ENCODE data around the gene AGPAT4.
"Not testable (repeated sequence)": the region's sequence is repeated elsewhere in the genome, so short reads cannot be mapped to it uniquely, and the experiment has no call there.

Gene AGPAT4

DNA sequence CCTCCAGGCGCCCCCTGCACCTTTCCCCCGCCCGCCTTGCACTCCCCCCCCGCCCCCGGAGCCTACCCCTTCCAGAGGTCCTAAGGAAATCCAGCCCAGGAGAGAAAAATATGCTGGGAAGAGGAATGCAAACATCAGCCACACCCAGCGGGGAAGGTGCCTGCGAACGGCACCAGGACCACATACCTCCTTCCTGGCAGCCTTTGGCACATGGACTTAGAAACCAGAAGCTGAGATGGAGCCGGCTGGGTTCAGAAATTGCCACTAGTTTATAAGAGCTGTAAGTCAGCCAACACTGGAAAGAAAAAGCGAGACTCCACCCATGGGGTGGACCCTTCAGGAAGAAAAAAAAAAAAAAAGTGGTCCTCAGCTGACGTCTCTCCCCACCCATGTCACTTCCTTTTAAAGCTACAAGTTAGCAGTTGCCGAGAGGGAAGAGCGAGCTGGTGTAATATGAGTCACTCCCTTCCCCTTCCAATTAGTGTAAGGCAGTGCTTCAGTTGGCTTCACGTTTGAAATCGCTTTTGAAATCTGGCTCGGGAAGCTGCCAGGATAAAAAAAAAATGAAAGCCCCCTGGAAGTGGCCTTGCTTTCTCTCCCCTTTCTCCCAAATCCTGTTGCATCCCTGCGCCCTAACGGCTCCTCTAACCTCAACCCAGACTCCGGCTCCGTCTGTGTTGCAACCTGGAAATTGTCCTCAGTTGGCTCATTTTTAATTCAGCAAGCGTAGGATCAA lies at the start of gene AGPAT4:
Gene AGPAT4, minus strand, starts transcription at position 310 of the 736 bp plus-strand sequence. CDS start 41,848 bp downstream, outside the sequence.
- TF ChIP-seq, protein P1, sequence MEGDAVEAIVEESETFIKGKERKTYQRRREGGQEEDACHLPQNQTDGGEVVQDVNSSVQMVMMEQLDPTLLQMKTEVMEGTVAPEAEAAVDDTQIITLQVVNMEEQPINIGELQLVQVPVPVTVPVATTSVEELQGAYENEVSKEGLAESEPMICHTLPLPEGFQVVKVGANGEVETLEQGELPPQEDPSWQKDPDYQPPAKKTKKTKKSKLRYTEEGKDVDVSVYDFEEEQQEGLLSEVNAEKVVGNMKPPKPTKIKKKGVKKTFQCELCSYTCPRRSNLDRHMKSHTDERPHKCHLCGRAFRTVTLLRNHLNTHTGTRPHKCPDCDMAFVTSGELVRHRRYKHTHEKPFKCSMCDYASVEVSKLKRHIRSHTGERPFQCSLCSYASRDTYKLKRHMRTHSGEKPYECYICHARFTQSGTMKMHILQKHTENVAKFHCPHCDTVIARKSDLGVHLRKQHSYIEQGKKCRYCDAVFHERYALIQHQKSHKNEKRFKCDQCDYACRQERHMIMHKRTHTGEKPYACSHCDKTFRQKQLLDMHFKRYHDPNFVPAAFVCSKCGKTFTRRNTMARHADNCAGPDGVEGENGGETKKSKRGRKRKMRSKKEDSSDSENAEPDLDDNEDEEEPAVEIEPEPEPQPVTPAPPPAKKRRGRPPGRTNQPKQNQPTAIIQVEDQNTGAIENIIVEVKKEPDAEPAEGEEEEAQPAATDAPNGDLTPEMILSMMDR (IDR thresholded peaks at IDR 0.05; ENCODE audit: control insufficient read depth, extremely low read depth, insufficient read depth): no peak
- H3K4me3 ChIP-seq (ENCODE audit: low read depth, low read length): no peak within 1 kb of the TSS
- no peak for DNase-seq (ENCODE audit: low read depth)

- no peak overlapping the region for H3K4me3 ChIP-seq (ENCODE audit: low read depth, low read length)
- DNase-seq (ENCODE audit: low read depth): no peak
- TF ChIP-seq, protein P1 (IDR thresholded peaks at IDR 0.05; ENCODE audit: control insufficient read depth, extremely low read depth, insufficient read depth): no peak
Observed at GRCh38 chr6:161319231-161319630, 45.4 kb upstream of the AGPAT4 start.

- TF ChIP-seq, protein P1 (IDR thresholded peaks at IDR 0.05; ENCODE audit: control insufficient read depth, extremely low read depth, insufficient read depth): no peak
- no peak overlapping the region for H3K4me3 ChIP-seq (ENCODE audit: low read depth, low read length)
- DNase-seq (ENCODE audit: low read depth): no peak
Observed at GRCh38 chr6:161318456-161318855, 44.6 kb upstream of the AGPAT4 start.

- TF ChIP-seq, protein P1 (IDR thresholded peaks at IDR 0.05; ENCODE audit: control insufficient read depth, extremely low read depth, insufficient read depth): no peak
- DNase-seq (ENCODE audit: low read depth): no peak
- no peak overlapping the region for H3K4me3 ChIP-seq (ENCODE audit: low read depth, low read length)
Observed at GRCh38 chr6:161316531-161316930, 42.7 kb upstream of the AGPAT4 start.

DNA sequence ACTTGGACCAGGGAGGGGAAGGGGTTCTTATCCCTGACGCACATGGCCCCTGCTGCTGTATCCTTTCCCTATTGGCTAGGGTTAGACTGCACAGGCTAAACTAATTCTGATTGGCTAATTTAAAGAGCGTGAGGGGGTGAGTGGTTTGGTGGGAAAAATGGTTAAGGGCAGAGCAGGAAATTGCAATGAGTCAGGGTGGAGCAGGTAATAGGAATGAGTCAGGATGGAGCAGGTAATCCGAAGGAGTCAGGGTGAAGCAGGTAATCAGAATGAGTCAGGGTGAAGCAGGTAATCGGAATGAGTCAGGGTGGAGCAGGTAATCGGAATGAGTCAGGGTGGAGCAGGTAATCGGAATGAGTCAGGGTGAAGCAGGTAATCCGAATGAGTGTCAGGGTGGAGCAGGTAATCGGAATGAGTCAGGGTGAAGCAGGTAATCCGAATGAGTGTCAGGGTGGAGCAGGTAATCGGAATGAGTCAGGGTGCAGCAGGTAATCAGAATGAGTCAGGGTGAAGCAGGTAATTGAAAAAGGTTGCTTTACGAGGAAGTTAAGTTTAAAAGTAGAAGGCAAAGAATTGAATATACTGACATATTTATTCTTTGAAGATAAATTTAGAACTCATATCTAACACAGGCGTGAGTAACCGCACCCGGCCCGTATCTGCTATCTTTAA lies 41.5 kb upstream of the AGPAT4 start:
- not testable (repeated sequence) for DNase-seq (ENCODE audit: low read depth); H3K4me3 ChIP-seq (ENCODE audit: low read depth, low read length)

DNA sequence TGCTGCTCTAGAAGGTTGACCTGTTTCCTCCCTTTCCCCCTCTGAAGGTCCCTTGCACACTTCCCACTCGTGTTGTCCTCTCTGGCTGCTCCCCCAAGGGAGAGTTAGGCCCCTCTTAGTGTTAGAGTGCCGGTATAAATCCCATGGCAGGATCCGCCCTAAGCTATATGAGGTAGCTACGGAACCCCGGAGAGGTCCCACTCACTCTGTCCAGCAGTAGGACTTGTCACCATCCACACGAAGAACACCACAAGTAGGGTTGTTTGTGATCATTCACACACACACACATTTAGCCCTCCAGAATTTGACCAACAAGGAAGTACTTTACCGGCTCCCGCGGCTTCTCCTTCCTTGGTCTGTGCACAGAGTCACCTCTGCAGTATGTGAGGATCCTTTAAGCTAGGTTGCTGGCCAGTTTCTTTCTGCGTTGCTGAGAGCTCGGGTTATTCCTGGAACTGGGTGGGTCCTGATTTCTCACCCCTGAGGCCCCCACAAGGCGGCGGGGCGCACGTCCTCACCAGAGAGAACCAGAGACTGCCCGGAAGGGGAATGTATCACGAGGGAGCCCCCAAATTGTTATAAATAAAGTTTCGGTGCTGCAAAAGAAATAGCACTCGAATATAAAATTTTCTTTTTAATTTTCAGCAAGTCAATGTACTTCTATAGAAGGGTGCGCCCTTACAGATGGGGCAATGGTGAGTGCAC lies 40.8 kb upstream of the AGPAT4 start:
- DNase-seq (ENCODE audit: low read depth); H3K4me3 ChIP-seq (ENCODE audit: low read depth, low read length): not testable (repeated sequence)

DNA sequence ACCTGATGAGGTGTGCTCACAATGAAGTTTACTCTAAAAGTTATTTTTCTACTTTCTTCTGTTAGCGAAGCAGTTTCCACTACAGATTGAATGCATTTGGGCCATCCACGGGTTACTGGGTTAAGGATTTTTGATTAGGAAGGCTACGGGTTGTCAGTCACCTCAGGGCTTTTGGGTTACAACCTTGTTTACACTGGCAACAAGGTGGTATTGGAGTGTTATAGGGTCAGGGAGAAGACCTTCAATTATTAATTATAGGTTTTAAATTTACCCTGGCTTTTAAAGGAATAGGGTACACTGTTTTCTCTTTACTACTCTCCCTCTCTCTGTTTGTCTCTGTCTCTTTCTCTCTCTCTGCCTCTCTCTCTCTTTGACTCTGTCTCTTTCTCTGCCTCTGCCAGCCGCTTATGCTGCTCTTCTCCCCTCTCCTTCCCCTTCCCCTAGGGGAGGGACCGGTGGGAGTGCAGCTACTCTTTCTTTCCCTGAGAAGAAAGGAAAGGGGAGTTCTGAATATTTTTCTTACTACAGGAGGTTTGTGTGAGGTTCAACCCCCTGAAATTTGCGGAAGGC lies 40.2 kb upstream of the AGPAT4 start:
- DNase-seq (ENCODE audit: low read depth): no peak
- TF ChIP-seq, protein P1 (IDR thresholded peaks at IDR 0.05; ENCODE audit: control insufficient read depth, extremely low read depth, insufficient read depth): no peak
- H3K4me3 ChIP-seq (ENCODE audit: low read depth, low read length): no peak overlapping the region

DNA sequence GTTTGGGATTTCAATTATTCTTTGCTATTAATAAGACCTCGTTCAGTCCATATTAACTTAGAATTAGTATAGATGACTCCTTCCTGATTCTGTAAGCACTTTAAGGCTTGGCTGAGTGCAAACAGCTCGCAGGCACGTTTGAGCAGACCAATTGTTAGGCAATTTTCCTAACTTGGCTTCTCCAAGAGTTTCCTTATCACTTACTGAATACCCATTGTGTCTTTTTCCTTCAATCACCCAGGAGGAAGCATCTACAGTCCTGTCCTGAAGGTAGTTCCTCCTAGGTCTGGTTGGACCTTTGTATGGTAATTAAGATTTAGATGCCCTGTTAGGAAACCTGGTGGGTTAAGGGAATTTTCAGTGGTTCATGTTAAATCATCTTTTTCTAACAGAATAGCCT lies 39.6 kb upstream of the AGPAT4 start:
- not testable (repeated sequence) for DNase-seq (ENCODE audit: low read depth); H3K4me3 ChIP-seq (ENCODE audit: low read depth, low read length)

DNA sequence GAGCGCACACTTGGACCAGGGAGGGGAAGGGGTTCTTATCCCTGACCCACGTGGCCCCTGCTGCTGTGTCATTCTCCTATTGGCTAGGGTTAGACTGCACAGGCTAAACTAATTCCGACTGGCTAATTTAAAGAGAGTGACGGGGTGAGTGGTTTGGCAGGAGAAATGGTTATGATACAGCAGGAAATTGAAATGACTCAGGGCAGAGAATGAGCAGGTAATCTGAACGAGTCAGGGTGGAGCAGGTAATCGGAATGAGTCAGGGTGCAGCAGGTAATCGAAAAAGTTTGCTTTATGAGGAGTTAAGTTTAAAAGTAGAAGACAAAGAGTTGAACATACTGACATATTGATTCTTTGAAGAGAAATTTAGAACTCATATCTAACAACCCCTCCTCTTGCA lies 35.9 kb upstream of the AGPAT4 start:
- DNase-seq (ENCODE audit: low read depth): not testable (repeated sequence)

More for the DNA sequence above, 35.9 kb upstream of the AGPAT4 start:
- not testable (repeated sequence) for H3K4me3 ChIP-seq (ENCODE audit: low read depth, low read length)
